ENCODE data around the gene SORL1.

Gene SORL1

GRCh38 chr11:121536126-121536525 is 84.0 kb downstream of the SORL1 start:
- H4K20me1 ChIP-seq (ENCODE audit: insufficient read depth): no peaks in the 10 kb centered on the region
- H3K4me1 ChIP-seq (ENCODE audit: low read depth, poor library complexity, severe bottlenecking): no peaks in the 10 kb centered on the region
- H3K79me2 ChIP-seq (ENCODE audit: insufficient read depth, low read depth): no peaks in the 10 kb centered on the region
- no peak overlapping the region for H2AFZ ChIP-seq (ENCODE audit: low read depth)
- no peak overlapping the region for H3K4me2 ChIP-seq
- no peaks in the 10 kb centered on the region for H3K27me3 ChIP-seq (ENCODE audit: insufficient read depth, low read depth)
- H3K4me3 ChIP-seq (IDR thresholded peaks at IDR 0.05; ENCODE audit: insufficient read depth, low read depth, low read length): no peak overlapping the region
- no peaks in the 10 kb centered on the region for H3K36me3 ChIP-seq (ENCODE audit: insufficient read depth)
- H3K27ac ChIP-seq: no peak overlapping the region
- TF ChIP-seq CTCF (conservative IDR thresholded peaks at IDR 0.05; ENCODE audit: low read depth, low read length): no peak
- no peak overlapping the region for H3K9ac ChIP-seq

- Histone ChIP-seq H3K4me1 (ENCODE audit: low read depth, poor library complexity, severe bottlenecking) (no peaks in the 10 kb centered on the region), H3K79me2 (ENCODE audit: insufficient read depth, low read depth) (no peaks in the 10 kb centered on the region), H3K27me3 (ENCODE audit: insufficient read depth, low read depth) (no peaks in the 10 kb centered on the region), H4K20me1 (ENCODE audit: insufficient read depth) (no peaks in the 10 kb centered on the region), H3K27ac (no peak overlapping the region), H2AFZ (ENCODE audit: low read depth) (no peak overlapping the region), H3K36me3 (ENCODE audit: insufficient read depth) (no peaks in the 10 kb centered on the region), H3K9ac (no peak overlapping the region), H3K4me3 (IDR thresholded peaks at IDR 0.05; ENCODE audit: insufficient read depth, low read depth, low read length) (no peak overlapping the region), H3K4me2 (no peak overlapping the region)
- no peak for TF ChIP-seq CTCF (conservative IDR thresholded peaks at IDR 0.05; ENCODE audit: low read depth, low read length)
Observed at GRCh38 chr11:121538054-121538453, 85.9 kb downstream of the SORL1 start.

GRCh38 chr11:121539000-121539399 is 86.9 kb downstream of the SORL1 start:
- Histone ChIP-seq H3K9ac (no peak overlapping the region), H2AFZ (ENCODE audit: low read depth) (no peak overlapping the region), H3K4me1 (ENCODE audit: low read depth, poor library complexity, severe bottlenecking) (no peaks in the 10 kb centered on the region), H3K36me3 (ENCODE audit: insufficient read depth) (no peaks in the 10 kb centered on the region), H4K20me1 (ENCODE audit: insufficient read depth) (no peaks in the 10 kb centered on the region), H3K4me2 (no peak overlapping the region), H3K27ac (no peak overlapping the region), H3K4me3 (IDR thresholded peaks at IDR 0.05; ENCODE audit: insufficient read depth, low read depth, low read length) (no peak overlapping the region), H3K79me2 (ENCODE audit: insufficient read depth, low read depth) (no peaks in the 10 kb centered on the region), H3K27me3 (ENCODE audit: insufficient read depth, low read depth) (no peaks in the 10 kb centered on the region)
- TF ChIP-seq CTCF (conservative IDR thresholded peaks at IDR 0.05; ENCODE audit: low read depth, low read length): no peak

GRCh38 chr11:121540627-121541026 is 88.5 kb downstream of the SORL1 start:
- TF ChIP-seq CTCF (conservative IDR thresholded peaks at IDR 0.05; ENCODE audit: low read depth, low read length): no peak
- Histone ChIP-seq H3K9ac (no peak overlapping the region), H3K79me2 (ENCODE audit: insufficient read depth, low read depth) (no peaks in the 10 kb centered on the region), H3K27me3 (ENCODE audit: insufficient read depth, low read depth) (no peaks in the 10 kb centered on the region), H3K36me3 (ENCODE audit: insufficient read depth) (no peaks in the 10 kb centered on the region), H3K4me2 (no peak overlapping the region), H4K20me1 (ENCODE audit: insufficient read depth) (no peaks in the 10 kb centered on the region), H2AFZ (ENCODE audit: low read depth) (no peak overlapping the region), H3K27ac (no peak overlapping the region), H3K4me3 (IDR thresholded peaks at IDR 0.05; ENCODE audit: insufficient read depth, low read depth, low read length) (no peak overlapping the region), H3K4me1 (ENCODE audit: low read depth, poor library complexity, severe bottlenecking) (no peaks in the 10 kb centered on the region)
